Measurements from ENCODE around the gene PRPF6. TPM values are rescaled to one million over a fixed set of nuclear protein-coding genes. Genes with fewer than 3 reads are reported as not detected.

The PRPF6 gene
- total and polyA plus RNA-seq, 2 of the 13 experiments (the other 11 are each of a cell fraction or from before 2014, with no cell fraction given) = 63.7 to 101 TPM

GRCh38 chr20:64079273-64080012 is 98.5 kb downstream of the PRPF6 start, which contains the start of gene RGS19 (continued):
- TF ChIP-seq ZNF557 (CRISPR knock-in tag; IDR thresholded peaks at IDR 0.05) (no peak), NFE2 (CRISPR knock-in tag; IDR thresholded peaks at IDR 0.05) (no peak), TFAP4 (IDR thresholded peaks at IDR 0.05; ENCODE audit: borderline replicate concordance, low read depth) (peak; percentile 27; the same call in 1 of the 2 replicates), KMT2B (CRISPR knock-in tag; IDR thresholded peaks at IDR 0.05) (no peak), BCLAF1 (IDR thresholded peaks at IDR 0.05) (no peak), RBM39 (IDR thresholded peaks at IDR 0.05; ENCODE audit: low read depth, low read length, poor library complexity, severe bottlenecking) (peak; percentile 40), ZNF772 (CRISPR knock-in tag; IDR thresholded peaks at IDR 0.05) (no peak), SUZ12 (IDR thresholded peaks at IDR 0.05; ENCODE audit: low read depth, low read length) (no peak), ZNF720 (CRISPR knock-in tag; IDR thresholded peaks at IDR 0.05) (peak; percentile 67; the same call in 1 of the 2 replicates), THYN1 (CRISPR knock-in tag; IDR thresholded peaks at IDR 0.05; ENCODE audit: borderline replicate concordance, low read depth) (no peak), ZFP37 (CRISPR knock-in tag; IDR thresholded peaks at IDR 0.05; ENCODE audit: borderline replicate concordance) (no peak; the same call in 1 of the 2 replicates), KDM2A (CRISPR knock-in tag; IDR thresholded peaks at IDR 0.05; ENCODE audit: borderline replicate concordance, low read depth) (no peak; the same call in 1 of the 2 replicates), ONECUT2 (CRISPR knock-in tag; IDR thresholded peaks at IDR 0.05) (no peak), RFX3 (CRISPR knock-in tag; IDR thresholded peaks at IDR 0.05) (no peak), SNAI1 (CRISPR knock-in tag; IDR thresholded peaks at IDR 0.05; ENCODE audit: borderline replicate concordance) (no peak)
- TF ChIP-seq, protein P1, sequence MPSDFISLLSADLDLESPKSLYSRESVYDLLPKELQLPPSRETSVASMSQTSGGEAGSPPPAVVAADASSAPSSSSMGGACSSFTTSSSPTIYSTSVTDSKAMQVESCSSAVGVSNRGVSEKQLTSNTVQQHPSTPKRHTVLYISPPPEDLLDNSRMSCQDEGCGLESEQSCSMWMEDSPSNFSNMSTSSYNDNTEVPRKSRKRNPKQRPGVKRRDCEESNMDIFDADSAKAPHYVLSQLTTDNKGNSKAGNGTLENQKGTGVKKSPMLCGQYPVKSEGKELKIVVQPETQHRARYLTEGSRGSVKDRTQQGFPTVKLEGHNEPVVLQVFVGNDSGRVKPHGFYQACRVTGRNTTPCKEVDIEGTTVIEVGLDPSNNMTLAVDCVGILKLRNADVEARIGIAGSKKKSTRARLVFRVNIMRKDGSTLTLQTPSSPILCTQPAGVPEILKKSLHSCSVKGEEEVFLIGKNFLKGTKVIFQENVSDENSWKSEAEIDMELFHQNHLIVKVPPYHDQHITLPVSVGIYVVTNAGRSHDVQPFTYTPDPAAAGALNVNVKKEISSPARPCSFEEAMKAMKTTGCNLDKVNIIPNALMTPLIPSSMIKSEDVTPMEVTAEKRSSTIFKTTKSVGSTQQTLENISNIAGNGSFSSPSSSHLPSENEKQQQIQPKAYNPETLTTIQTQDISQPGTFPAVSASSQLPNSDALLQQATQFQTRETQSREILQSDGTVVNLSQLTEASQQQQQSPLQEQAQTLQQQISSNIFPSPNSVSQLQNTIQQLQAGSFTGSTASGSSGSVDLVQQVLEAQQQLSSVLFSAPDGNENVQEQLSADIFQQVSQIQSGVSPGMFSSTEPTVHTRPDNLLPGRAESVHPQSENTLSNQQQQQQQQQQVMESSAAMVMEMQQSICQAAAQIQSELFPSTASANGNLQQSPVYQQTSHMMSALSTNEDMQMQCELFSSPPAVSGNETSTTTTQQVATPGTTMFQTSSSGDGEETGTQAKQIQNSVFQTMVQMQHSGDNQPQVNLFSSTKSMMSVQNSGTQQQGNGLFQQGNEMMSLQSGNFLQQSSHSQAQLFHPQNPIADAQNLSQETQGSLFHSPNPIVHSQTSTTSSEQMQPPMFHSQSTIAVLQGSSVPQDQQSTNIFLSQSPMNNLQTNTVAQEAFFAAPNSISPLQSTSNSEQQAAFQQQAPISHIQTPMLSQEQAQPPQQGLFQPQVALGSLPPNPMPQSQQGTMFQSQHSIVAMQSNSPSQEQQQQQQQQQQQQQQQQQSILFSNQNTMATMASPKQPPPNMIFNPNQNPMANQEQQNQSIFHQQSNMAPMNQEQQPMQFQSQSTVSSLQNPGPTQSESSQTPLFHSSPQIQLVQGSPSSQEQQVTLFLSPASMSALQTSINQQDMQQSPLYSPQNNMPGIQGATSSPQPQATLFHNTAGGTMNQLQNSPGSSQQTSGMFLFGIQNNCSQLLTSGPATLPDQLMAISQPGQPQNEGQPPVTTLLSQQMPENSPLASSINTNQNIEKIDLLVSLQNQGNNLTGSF (CRISPR knock-in tag; IDR thresholded peaks at IDR 0.05) = no peak
- TF ChIP-seq, protein P2, sequence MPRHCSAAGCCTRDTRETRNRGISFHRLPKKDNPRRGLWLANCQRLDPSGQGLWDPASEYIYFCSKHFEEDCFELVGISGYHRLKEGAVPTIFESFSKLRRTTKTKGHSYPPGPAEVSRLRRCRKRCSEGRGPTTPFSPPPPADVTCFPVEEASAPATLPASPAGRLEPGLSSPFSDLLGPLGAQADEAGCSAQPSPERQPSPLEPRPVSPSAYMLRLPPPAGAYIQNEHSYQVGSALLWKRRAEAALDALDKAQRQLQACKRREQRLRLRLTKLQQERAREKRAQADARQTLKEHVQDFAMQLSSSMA (CRISPR knock-in tag; IDR thresholded peaks at IDR 0.05) = no peak

All from HepG2 (cell line).